IMR-90 (cell line): ENCODE measurements around the gene RAVER2. TPM values are rescaled to one million over a fixed set of nuclear protein-coding genes. Genes with fewer than 3 reads are reported as not detected.

Experiments used
- ATAC-seq: fragments of 200-7000 bp; cut with Tn5 transposase; 2 replicates; pipeline ENCODE4 v1.9.1; 2020; ENCODE audit warnings: low read depth, mild to moderate bottlenecking, moderate library complexity
- BruUV-seq: library from RNA; stranded (reverse); fragments of 400-500 nt; replicated peaks from 2 replicates; lab custom pipeline; 2021; lab: Mats Ljungman, UMichigan
- CTCF ChIA-PET: fragments of 300-600 bp; formaldehyde crosslinking; extraction: SDS; loops from one replicate; lab custom pipeline; 2021; ENCODE audit warnings: antibody characterized with exemption; lab: Yijun Ruan, JAX
- POLR2A ChIA-PET: fragments of 300-600 bp; sonication (Branson Sonifier 250); formaldehyde crosslinking; loops from one replicate; lab custom pipeline; 2022; ENCODE audit warnings: antibody characterized with exemption; ENCODE audit not compliant: unreplicated experiment; lab: Charles Lee
- DNase-seq: peaks from one replicate; pipeline ENCODE4 v3.0.0; 2013
- H2AFZ ChIP-seq: replicated peaks from 2 replicates; pipeline ENCODE3; 2013; ENCODE audit warnings: low read length, mild to moderate bottlenecking; ENCODE audit not compliant: poor library complexity
- H2AK5ac ChIP-seq: 2 replicates; pipeline ENCODE4 v1.6.1; 2013; ENCODE audit warnings: low read depth, low read length, inconsistent platforms
- H2AK9ac ChIP-seq: replicated peaks from 2 replicates; pipeline ENCODE3; 2013; ENCODE audit warnings: mild to moderate bottlenecking, low read depth, low read length, moderate library complexity; ENCODE audit not compliant: poor library complexity
- H2BK120ac ChIP-seq: 2 replicates; pipeline ENCODE4 v1.6.1; 2013; ENCODE audit warnings: low read depth, low read length, inconsistent platforms
- H2BK15ac ChIP-seq: 3 replicates; pipeline ENCODE4 v1.6.1; 2013; ENCODE audit warnings: low read depth, low read length, inconsistent platforms
- H2BK20ac ChIP-seq: 2 replicates; pipeline ENCODE4 v1.6.1; 2013; ENCODE audit warnings: low read depth, mild to moderate bottlenecking, inconsistent platforms, low read length, moderate library complexity
- H2BK5ac ChIP-seq: 2 replicates; pipeline ENCODE4 v1.6.1; 2013; ENCODE audit warnings: mild to moderate bottlenecking, low read depth, low read length, inconsistent platforms; ENCODE audit not compliant: poor library complexity, severe bottlenecking
- H3K14ac ChIP-seq: replicated peaks from 2 replicates; pipeline ENCODE4 v1.6.1; 2013; ENCODE audit warnings: low read depth, low read length, inconsistent platforms
- H3K18ac ChIP-seq: 2 replicates; pipeline ENCODE4 v1.6.1; 2013; ENCODE audit warnings: low read depth, low read length, control low read depth
- H3K23ac ChIP-seq: 2 replicates; pipeline ENCODE4 v1.6.1; 2013; ENCODE audit warnings: low read depth, low read length, inconsistent platforms
- H3K27ac ChIP-seq: 2 replicates; pipeline ENCODE4 v1.5.1; 2013; ENCODE audit warnings: mild to moderate bottlenecking, control low read depth, low read length; ENCODE audit not compliant: insufficient read depth
- H3K27me3 ChIP-seq: 2 replicates; pipeline ENCODE4 v1.6.1; 2013; ENCODE audit warnings: low read length; ENCODE audit not compliant: control insufficient read depth, insufficient read depth
- H3K36me3 ChIP-seq: 2 replicates; pipeline ENCODE4 v1.6.1; 2013; ENCODE audit warnings: low read length, mixed read lengths; ENCODE audit not compliant: control insufficient read depth, insufficient read depth
- H3K4ac ChIP-seq: 2 replicates; pipeline ENCODE4 v1.6.1; 2013; ENCODE audit warnings: low read depth, low read length, inconsistent platforms
- H3K4me1 ChIP-seq: 2 replicates; pipeline ENCODE4 v1.6.1; 2013; ENCODE audit warnings: low read length, mixed read lengths; ENCODE audit not compliant: control insufficient read depth, insufficient read depth
- H3K4me2 ChIP-seq: 2 replicates; pipeline ENCODE4 v1.6.1; 2013; ENCODE audit warnings: low read depth, mild to moderate bottlenecking, control low read depth, low read length, moderate library complexity
- H3K4me3 ChIP-seq: 2 replicates; pipeline ENCODE4 v1.5.1; 2013; ENCODE audit warnings: low read depth, mild to moderate bottlenecking, control low read depth, low read length, moderate library complexity; ENCODE audit not compliant: insufficient read depth
- H3K56ac ChIP-seq: 2 replicates; pipeline ENCODE4 v1.6.1; 2013; ENCODE audit warnings: low read length, inconsistent platforms; ENCODE audit not compliant: insufficient read depth; ENCODE audit errors: extremely low read depth
- H3K79me1 ChIP-seq, 2 experiments: 2 replicates each; pipeline ENCODE4 v1.6.1; 2013; ENCODE audit warnings: low read length in 2 of 2, inconsistent platforms in 1 of 2, low read depth in 1 of 2
- H3K9ac ChIP-seq: 2 replicates; pipeline ENCODE4 v1.6.1; 2013; ENCODE audit warnings: low read depth, low read length, control low read depth
- H3K9me1 ChIP-seq: 2 replicates; pipeline ENCODE4 v1.6.1; 2013; ENCODE audit warnings: low read length, inconsistent platforms; ENCODE audit not compliant: insufficient read depth
- H3K9me3 ChIP-seq: 2 replicates; pipeline ENCODE4 v1.6.1; 2013; ENCODE audit warnings: low read length; ENCODE audit not compliant: control insufficient read depth, insufficient read depth
- H4K20me1 ChIP-seq: 2 replicates; pipeline ENCODE4 v1.6.1; 2013; ENCODE audit warnings: low read length, inconsistent platforms; ENCODE audit not compliant: insufficient read depth
- H4K5ac ChIP-seq: 2 replicates; pipeline ENCODE4 v1.6.1; 2013; ENCODE audit warnings: mild to moderate bottlenecking, low read depth, low read length, control low read depth
- H4K8ac ChIP-seq, 2 experiments: 2 replicates each; pipeline ENCODE4 v1.6.1; 2013; ENCODE audit warnings: low read depth in 2 of 2, low read length in 2 of 2, control low read depth in 1 of 2, inconsistent platforms in 1 of 2
- H4K91ac ChIP-seq: 2 replicates; pipeline ENCODE4 v1.6.1; 2013; ENCODE audit warnings: low read depth, low read length, inconsistent platforms; ENCODE audit not compliant: insufficient read depth
- BHLHE40 ChIP-seq: fragments of 150-350 bp; IDR thresholded peaks from 2 replicates; pipeline ENCODE4 v1.6.1; 2016; ENCODE audit warnings: mild to moderate bottlenecking, low read depth, low read length
- CHD1 ChIP-seq: IDR thresholded peaks from 2 replicates; pipeline ENCODE4 v1.6.1; 2012; ENCODE audit warnings: low read depth, low read length, improper control_type of control experiment
- MAFK ChIP-seq: IDR thresholded peaks from 2 replicates; pipeline ENCODE4 v1.6.1; 2012; ENCODE audit warnings: low read depth, low read length, improper control_type of control experiment
- MAZ ChIP-seq: IDR thresholded peaks from 2 replicates; pipeline ENCODE4 v1.6.1; 2012; ENCODE audit warnings: low read depth, mild to moderate bottlenecking, low read length, improper control_type of control experiment, moderate library complexity, borderline replicate concordance
- POLR2A ChIP-seq: IDR thresholded peaks from 2 replicates; pipeline ENCODE4 v1.6.1; 2012; ENCODE audit warnings: mild to moderate bottlenecking, low read depth, low read length
- RCOR1 ChIP-seq: IDR thresholded peaks from 2 replicates; pipeline ENCODE4 v1.6.1; 2012; ENCODE audit warnings: mild to moderate bottlenecking, low read length, improper control_type of control experiment; ENCODE audit not compliant: insufficient replicate concordance
- RFX5 ChIP-seq: IDR thresholded peaks from 2 replicates; pipeline ENCODE4 v1.8.0; 2012; ENCODE audit warnings: low read depth, mild to moderate bottlenecking, low read length, moderate library complexity
- SMC3 ChIP-seq: fragments of 150-350 bp; IDR thresholded peaks from 2 replicates; pipeline ENCODE4 v1.6.1; 2016; ENCODE audit warnings: low read depth, mild to moderate bottlenecking, antibody characterized with exemption, low read length, moderate library complexity
- WGBS, 2 experiments: methylation state at CpG; one replicate each; pipeline versions ENCODE4 v1.1.5 to v1.1.7; 2013; ENCODE audit warnings: missing lambda C conversion rate in 2 of 2; ENCODE audit not compliant: insufficient read length in 1 of 2; ENCODE audit errors: extremely low coverage in 2 of 2; 5-methylcytosine and 5-hydroxymethylcytosine counted together
- dilution Hi-C: fragments of 300-500 bp; cut with HindIII; formaldehyde crosslinking; loops from one replicate; pipeline ENCODE4 v1.14.3; 2018; ENCODE audit warnings: low sequenced_read_pairs; ENCODE audit not compliant: unreplicated experiment
- in situ Hi-C: fragments of 300-500 bp; cut with MboI; formaldehyde crosslinking; loops from 3 replicates; pipeline ENCODE4 v1.14.3; 2019; ENCODE audit warnings: low sequenced_read_pairs, inconsistent platforms, mixed read lengths
- intact Hi-C: fragments of 100-400 bp; cut with micrococcal nuclease; formaldehyde crosslinking; loops from 2 replicates; pipeline ENCODE4 v1.10.0; 2022
- polyA plus RNA-seq, 3 experiments: library from polyadenylated mRNA; depleted of rRNA; stranded (reverse); fragments of >200 nt; gene quantifications; 2 replicates each; pipeline ENCODE4 v1.2.3, GENCODE V29; 2012; ENCODE audit warnings: low replicate concordance in 1 of 3
- total RNA-seq: library from RNA; depleted of rRNA; stranded (reverse); fragments of >200 nt; gene quantifications from 2 replicates; pipeline ENCODE4 v1.2.3, GENCODE V29; 2012
- TF ChIP-seq, protein P1 (sequence below): fragments of 150-350 bp; IDR thresholded peaks from 2 replicates; pipeline ENCODE4 v1.6.1; 2016; ENCODE audit warnings: low read depth, mild to moderate bottlenecking, low read length, moderate library complexity, borderline replicate concordance
- TF ChIP-seq, protein P2 (sequence below): fragments of 150-350 bp; IDR thresholded peaks from 2 replicates; pipeline ENCODE4 v1.6.1; 2017; ENCODE audit warnings: mild to moderate bottlenecking, antibody characterized with exemption, low read length, low read depth

Gene RAVER2
- total and polyA plus RNA-seq, 2 of the 4 experiments (the other 2 are of a cell fraction), result 3.7 to 6.1 TPM

DNA sequence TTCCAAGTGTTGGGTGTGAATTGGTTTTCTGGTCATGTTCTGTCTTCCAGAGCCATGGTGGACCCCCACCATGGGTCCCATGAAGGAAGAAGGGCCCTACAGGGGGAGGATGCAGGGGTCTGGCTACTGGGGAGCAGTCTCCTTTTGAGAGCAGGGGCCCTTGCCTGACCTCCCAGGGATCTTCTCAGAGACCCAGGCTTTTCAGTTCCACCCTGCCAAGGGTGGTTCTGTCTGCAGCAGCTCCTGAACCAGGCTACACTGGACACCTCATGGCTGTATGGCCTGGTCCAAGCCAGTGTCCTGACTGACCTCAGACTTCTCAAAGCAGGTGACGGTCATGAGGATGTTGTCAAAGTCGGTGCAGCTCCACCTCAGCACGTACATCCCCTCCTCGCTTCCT, 112.5 kb downstream of the RAVER2 start:
- H3K9ac ChIP-seq, result no peak overlapping the region
- intact Hi-C loops (no loop called here), in situ Hi-C loops (no loop called here), dilution Hi-C loops (no loop called here)
- POLR2A ChIA-PET, result no interaction called here
- no peaks in the 10 kb centered on the region; the same call in 1 of the 2 replicates for H4K20me1 ChIP-seq
- H3K4me3 ChIP-seq, result no peak overlapping the region
- no peak for DNase-seq
- no peaks in the 10 kb centered on the region for H3K4me1 ChIP-seq
- WGBS, 2 experiments, result no CpG with 5 or more reads among the region's 4 CpGs
- H3K9me3 ChIP-seq, result no peaks in the 10 kb centered on the region
- H3K4me2 ChIP-seq, result no peak overlapping the region
- H2BK5ac ChIP-seq, result no peak overlapping the region
- H3K23ac ChIP-seq, result no peak overlapping the region
- no peak overlapping the region for H2AK5ac ChIP-seq
- no peak overlapping the region for H3K4ac ChIP-seq
- H4K5ac ChIP-seq, result no peak overlapping the region
- H3K27me3 ChIP-seq, result no peaks in the 10 kb centered on the region
- H2BK120ac ChIP-seq, result no peak overlapping the region
- no peak overlapping the region for H3K27ac ChIP-seq
- H3K79me1 ChIP-seq, result peaks cover under 1 to 4% of the 10 kb centered on the region in 2 experiments; a peak in 2 of 4 replicates
- H4K91ac ChIP-seq, result no peak overlapping the region
- H3K18ac ChIP-seq, result no peak overlapping the region
- no peak overlapping the region for H4K8ac ChIP-seq
- peaks cover 9% of the 10 kb centered on the region; the same call in 1 of the 2 replicates for H3K9me1 ChIP-seq
- no TSS peak for BruUV-seq
- peaks cover 73% of the 10 kb centered on the region for H3K36me3 ChIP-seq
- no peak overlapping the region for H2BK20ac ChIP-seq
- no peak overlapping the region for H3K56ac ChIP-seq
- H3K14ac ChIP-seq, result no peak overlapping the region
- H2AK9ac ChIP-seq, result no peak overlapping the region
- no peak for ATAC-seq
- TF ChIP-seq MAFK, result no peak
- TF ChIP-seq RFX5, result no peak
- TF ChIP-seq POLR2A, result no peak
- TF ChIP-seq CHD1, result no peak
- no peak for TF ChIP-seq MAZ
- TF ChIP-seq RCOR1, result no peak
- TF ChIP-seq, protein P1, sequence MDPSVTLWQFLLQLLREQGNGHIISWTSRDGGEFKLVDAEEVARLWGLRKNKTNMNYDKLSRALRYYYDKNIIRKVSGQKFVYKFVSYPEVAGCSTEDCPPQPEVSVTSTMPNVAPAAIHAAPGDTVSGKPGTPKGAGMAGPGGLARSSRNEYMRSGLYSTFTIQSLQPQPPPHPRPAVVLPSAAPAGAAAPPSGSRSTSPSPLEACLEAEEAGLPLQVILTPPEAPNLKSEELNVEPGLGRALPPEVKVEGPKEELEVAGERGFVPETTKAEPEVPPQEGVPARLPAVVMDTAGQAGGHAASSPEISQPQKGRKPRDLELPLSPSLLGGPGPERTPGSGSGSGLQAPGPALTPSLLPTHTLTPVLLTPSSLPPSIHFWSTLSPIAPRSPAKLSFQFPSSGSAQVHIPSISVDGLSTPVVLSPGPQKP, result no peak
- TF ChIP-seq BHLHE40, result no peak
- TF ChIP-seq, protein P2, sequence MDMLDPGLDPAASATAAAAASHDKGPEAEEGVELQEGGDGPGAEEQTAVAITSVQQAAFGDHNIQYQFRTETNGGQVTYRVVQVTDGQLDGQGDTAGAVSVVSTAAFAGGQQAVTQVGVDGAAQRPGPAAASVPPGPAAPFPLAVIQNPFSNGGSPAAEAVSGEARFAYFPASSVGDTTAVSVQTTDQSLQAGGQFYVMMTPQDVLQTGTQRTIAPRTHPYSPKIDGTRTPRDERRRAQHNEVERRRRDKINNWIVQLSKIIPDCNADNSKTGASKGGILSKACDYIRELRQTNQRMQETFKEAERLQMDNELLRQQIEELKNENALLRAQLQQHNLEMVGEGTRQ, result no peak
- TF ChIP-seq SMC3, result no peak
- H2BK15ac ChIP-seq, result no peak overlapping the region
- H2AFZ ChIP-seq, result no peak overlapping the region
- CTCF ChIA-PET, result no interaction called here
